ENCODE data around the gene GAL3ST2. TPM values are rescaled to one million over a fixed set of nuclear protein-coding genes. Genes with fewer than 3 reads are reported as not detected.
A peak's percentile ranks its signal among the peaks of the same experiment; 100 is the strongest.

The GAL3ST2 gene
- total RNA-seq, 1 donor from 2014 or later = not detected

DNA sequence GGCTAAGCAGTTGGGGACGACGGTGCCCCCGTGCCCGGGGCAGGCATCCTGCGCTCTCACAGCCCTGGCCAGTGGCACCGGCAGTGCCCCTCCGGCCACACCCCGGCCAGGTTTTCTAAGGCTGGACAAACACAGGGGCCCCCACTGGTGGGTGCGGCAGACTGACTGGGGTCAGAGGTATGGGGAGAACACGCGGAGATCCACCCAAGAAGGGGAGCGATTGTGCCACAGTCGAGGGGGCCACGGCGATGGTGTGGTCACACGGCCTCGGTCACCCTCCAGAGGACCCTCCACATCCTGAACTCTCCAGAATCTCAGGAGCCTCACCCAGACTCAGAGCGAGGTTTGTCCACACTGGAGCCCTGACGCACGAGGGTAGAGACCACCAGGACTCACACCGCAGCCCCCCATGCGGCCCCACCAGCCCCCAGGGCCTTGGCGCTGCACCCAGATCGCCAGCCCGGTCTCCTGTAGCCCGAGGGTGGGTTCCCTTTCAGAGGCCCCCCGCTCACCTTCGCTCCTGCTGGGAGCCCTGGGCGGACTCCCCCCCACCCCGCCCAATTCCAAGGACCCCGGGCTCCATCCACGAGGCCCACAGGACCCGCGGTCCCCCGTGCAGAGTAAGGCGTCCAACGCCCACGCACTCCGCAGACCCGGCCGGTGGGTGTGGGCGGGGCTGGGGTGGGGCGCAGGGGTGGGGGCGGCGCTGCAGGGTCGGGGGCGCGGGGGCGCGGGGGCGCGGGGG, 66.9 kb downstream of the GAL3ST2 start:
- H3K4me3 Mint-ChIP-seq (ENCODE audit: unreplicated experiment) = no peak overlapping the region
- H3K4me1 Mint-ChIP-seq (ENCODE audit: unreplicated experiment) = peaks cover under 1% of the 10 kb centered on the region
- no peak for TF ChIP-seq CTCF (IDR thresholded peaks at IDR 0.05; ENCODE audit: unreplicated experiment)
- no peak overlapping the region for H3K27ac Mint-ChIP-seq (ENCODE audit: unreplicated experiment)
- no peaks in the 10 kb centered on the region for H3K9me3 Mint-ChIP-seq (ENCODE audit: unreplicated experiment)
- no peak for DNase-seq (ENCODE audit: low spot score)
- peaks cover 3% of the 10 kb centered on the region for H3K27me3 Mint-ChIP-seq (ENCODE audit: unreplicated experiment)
- H3K36me3 Mint-ChIP-seq (ENCODE audit: low read depth, unreplicated experiment) = no peaks in the 10 kb centered on the region

DNA sequence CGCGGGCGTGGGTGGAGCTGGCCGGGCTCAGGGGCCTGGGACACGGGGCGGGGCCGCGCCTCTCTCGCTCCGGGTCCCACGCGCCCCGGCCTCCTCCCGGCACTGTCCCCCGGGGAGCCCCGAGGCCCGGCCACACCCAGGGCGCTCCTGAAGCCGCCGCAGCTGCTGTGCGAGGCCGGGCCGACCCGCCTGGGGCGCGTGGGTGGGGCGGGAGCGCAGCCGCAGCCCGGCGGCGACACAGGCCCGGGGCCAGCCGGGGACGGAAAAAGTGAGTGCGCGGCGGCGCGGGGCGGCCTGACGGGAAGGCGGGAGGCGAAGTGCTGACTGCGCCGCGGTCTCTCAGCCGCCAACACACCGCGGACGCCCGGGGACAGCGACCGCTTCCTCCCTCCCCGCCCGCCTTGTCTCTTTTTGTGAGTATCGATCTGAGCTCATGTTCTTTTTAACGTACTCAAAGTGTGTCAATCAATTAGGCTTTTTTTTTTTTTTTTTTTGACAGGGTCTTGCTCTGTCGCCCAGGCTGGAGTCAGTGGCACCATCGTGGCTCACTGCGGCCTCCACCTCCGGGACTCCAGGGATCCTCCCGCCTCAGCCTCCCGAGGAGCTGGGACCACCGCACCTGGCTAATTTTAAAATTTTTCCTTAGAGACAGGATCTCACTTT, 67.6 kb downstream of the GAL3ST2 start:
- H3K36me3 Mint-ChIP-seq (ENCODE audit: low read depth, unreplicated experiment) = no peaks in the 10 kb centered on the region
- H3K4me3 Mint-ChIP-seq (ENCODE audit: unreplicated experiment) = peak overlapping the region; percentile 85
- no peak for TF ChIP-seq CTCF (IDR thresholded peaks at IDR 0.05; ENCODE audit: unreplicated experiment)
- no peaks in the 10 kb centered on the region for H3K9me3 Mint-ChIP-seq (ENCODE audit: unreplicated experiment)
- no peak overlapping the region for H3K27ac Mint-ChIP-seq (ENCODE audit: unreplicated experiment)
- peaks cover 3% of the 10 kb centered on the region for H3K27me3 Mint-ChIP-seq (ENCODE audit: unreplicated experiment)
- peak; percentile 64 for DNase-seq (ENCODE audit: low spot score)
- no peaks in the 10 kb centered on the region for H3K4me1 Mint-ChIP-seq (ENCODE audit: unreplicated experiment)

- Mint-ChIP-seq H3K4me3 (ENCODE audit: unreplicated experiment) (peak overlapping the region; percentile 14), H3K27me3 (ENCODE audit: unreplicated experiment) (peaks cover 3% of the 10 kb centered on the region), H3K4me1 (ENCODE audit: unreplicated experiment) (no peaks in the 10 kb centered on the region), H3K9me3 (ENCODE audit: unreplicated experiment) (no peaks in the 10 kb centered on the region), H3K36me3 (ENCODE audit: low read depth, unreplicated experiment) (no peaks in the 10 kb centered on the region), H3K27ac (ENCODE audit: unreplicated experiment) (no peak overlapping the region)
- TF ChIP-seq CTCF (IDR thresholded peaks at IDR 0.05; ENCODE audit: unreplicated experiment) = no peak
- no peak for DNase-seq (ENCODE audit: low spot score)
Observed at GRCh38 chr2:241844831-241845578, 68.4 kb downstream of the GAL3ST2 start.

DNA sequence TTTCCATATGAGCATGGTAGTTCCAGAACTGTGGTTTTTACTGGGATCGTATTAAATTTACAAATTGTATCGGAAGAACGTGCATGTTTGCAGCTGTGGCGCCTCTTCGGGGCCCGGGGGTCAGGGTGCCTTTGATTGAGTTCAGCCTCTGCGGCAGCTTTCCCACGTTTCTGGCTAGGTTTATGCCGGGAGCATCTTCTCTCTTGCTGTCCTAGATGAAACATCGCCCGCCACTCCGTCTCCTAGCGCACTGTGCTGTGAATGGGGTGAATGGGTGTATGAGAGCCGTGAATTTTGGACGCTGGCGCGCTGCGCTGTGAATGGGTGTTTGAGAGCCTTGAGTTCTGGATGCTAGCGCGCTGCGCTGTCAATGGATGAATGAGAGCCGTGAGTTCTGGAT, 69.8 kb downstream of the GAL3ST2 start:
- no peaks in the 10 kb centered on the region for H3K36me3 Mint-ChIP-seq (ENCODE audit: low read depth, unreplicated experiment)
- peak overlapping the region; percentile 67 for H3K27ac Mint-ChIP-seq (ENCODE audit: unreplicated experiment)
- no peaks in the 10 kb centered on the region for H3K4me1 Mint-ChIP-seq (ENCODE audit: unreplicated experiment)
- no peak for DNase-seq (ENCODE audit: low spot score)
- H3K4me3 Mint-ChIP-seq (ENCODE audit: unreplicated experiment) = peak overlapping the region; percentile 49
- no peaks in the 10 kb centered on the region for H3K9me3 Mint-ChIP-seq (ENCODE audit: unreplicated experiment)
- peaks cover 3% of the 10 kb centered on the region for H3K27me3 Mint-ChIP-seq (ENCODE audit: unreplicated experiment)
- TF ChIP-seq CTCF (IDR thresholded peaks at IDR 0.05; ENCODE audit: unreplicated experiment) = no peak

Data from endothelial cell (in vitro differentiated cells).